Kidney epithelial cell (primary cell): Measurements from ENCODE around the gene VSX1. TPM values are rescaled to one million over a fixed set of nuclear protein-coding genes. Genes with fewer than 3 reads are reported as not detected.

ENCODE experiments used
- DNase-seq: peaks from one replicate; pipeline ENCODE4 v3.0.0-alpha.2; 2010; ENCODE audit warnings: low read depth
- H3K27me3 ChIP-seq: 2 replicates; pipeline ENCODE4 v1.6.0; 2011; ENCODE audit warnings: low read length; ENCODE audit not compliant: control insufficient read depth, insufficient read depth
- H3K36me3 ChIP-seq: 2 replicates; pipeline ENCODE4 v1.5.1; 2011; ENCODE audit warnings: low read length; ENCODE audit not compliant: control insufficient read depth, insufficient read depth
- H3K4me3 ChIP-seq: 2 replicates; pipeline ENCODE4 v1.5.1; 2011; ENCODE audit warnings: low read depth, mild to moderate bottlenecking, control low read depth, low read length
- CTCF ChIP-seq: IDR thresholded peaks from 2 replicates; pipeline ENCODE4 v1.5.1; 2011; ENCODE audit warnings: mild to moderate bottlenecking, moderate library complexity, low read length, control low read depth, inconsistent platforms; ENCODE audit not compliant: insufficient read depth, poor library complexity, severe bottlenecking
- total RNA-seq: library from RNA; depleted of rRNA; stranded (reverse); fragments of >200 nt; gene quantifications from 2 replicates; pipeline ENCODE4 v1.2.3, GENCODE V29; 2015

Gene VSX1
- total RNA-seq, 1 donor from 2014 or later, result not detected

- H3K27me3 ChIP-seq, result no peaks in the 10 kb centered on the region
- no peak for DNase-seq
- no peaks in the 10 kb centered on the region for H3K36me3 ChIP-seq
- no peak for TF ChIP-seq CTCF
- H3K4me3 ChIP-seq, result no peak overlapping the region
Observed at GRCh38 chr20:25044261-25044560, 37.7 kb downstream of the VSX1 start.

- H3K36me3 ChIP-seq, result no peaks in the 10 kb centered on the region
- H3K27me3 ChIP-seq, result no peaks in the 10 kb centered on the region
- DNase-seq, result no peak
- TF ChIP-seq CTCF, result no peak
- H3K4me3 ChIP-seq, result no peak overlapping the region
Observed at GRCh38 chr20:25043499-25044260, 38.3 kb downstream of the VSX1 start.

GRCh38 chr20:25042531-25043498 is 39.1 kb downstream of the VSX1 start:
- DNase-seq, result no peak
- H3K4me3 ChIP-seq, result no peak overlapping the region
- TF ChIP-seq CTCF, result no peak

GRCh38 chr20:25041813-25042530 is 40.0 kb downstream of the VSX1 start:
- DNase-seq, result no peak
- H3K4me3 ChIP-seq, result no peak overlapping the region
- no peak for TF ChIP-seq CTCF
- H3K36me3 ChIP-seq, result no peaks in the 10 kb centered on the region
- no peaks in the 10 kb centered on the region for H3K27me3 ChIP-seq

More at GRCh38 chr20:25042531-25043498, 39.1 kb downstream of the VSX1 start:
- Histone ChIP-seq H3K27me3 (no peaks in the 10 kb centered on the region), H3K36me3 (no peaks in the 10 kb centered on the region)

GRCh38 chr20:25040438-25040831 is 41.5 kb downstream of the VSX1 start:
- no peaks in the 10 kb centered on the region for H3K36me3 ChIP-seq
- no peak for DNase-seq
- H3K4me3 ChIP-seq, result no peak overlapping the region
- TF ChIP-seq CTCF, result no peak
- no peaks in the 10 kb centered on the region for H3K27me3 ChIP-seq
